HG03521 (cell line): ENCODE results near the gene AGAP5.

Source experiments
- ATAC-seq: cut with Tn5 transposase; IDR thresholded peaks from one replicate; pipeline ENCODE4 v1.9.1; 2021; ENCODE audit warnings: mild to moderate bottlenecking, moderate library complexity; ENCODE audit not compliant: unreplicated experiment

Gene AGAP5

GRCh38 chr10:73629165-73629564, 68.7 kb downstream of the AGAP5 start:
- ATAC-seq, result no peak

- ATAC-seq, result no peak
Observed at GRCh38 chr10:73628405-73628804, 69.5 kb downstream of the AGAP5 start.

DNA sequence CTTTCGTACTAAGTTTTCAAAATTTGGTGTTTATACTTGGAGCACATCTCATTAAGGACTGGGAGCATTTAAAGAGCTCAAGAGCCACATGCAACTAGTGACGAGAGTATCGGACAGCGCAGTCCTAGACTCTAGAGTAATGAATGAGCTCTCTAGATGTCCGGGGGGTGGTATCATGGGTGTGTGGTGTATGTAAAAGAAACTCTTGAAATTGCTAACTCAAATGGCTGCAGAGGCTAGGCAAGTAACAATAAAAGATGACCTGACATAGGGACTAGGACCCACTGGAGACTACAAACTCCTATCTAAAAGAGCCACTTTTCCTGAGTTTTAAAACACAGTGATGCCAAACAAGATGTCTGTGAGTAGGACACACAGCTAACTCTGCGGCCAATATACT, 70.6 kb downstream of the AGAP5 start:
- ATAC-seq, result no peak

DNA sequence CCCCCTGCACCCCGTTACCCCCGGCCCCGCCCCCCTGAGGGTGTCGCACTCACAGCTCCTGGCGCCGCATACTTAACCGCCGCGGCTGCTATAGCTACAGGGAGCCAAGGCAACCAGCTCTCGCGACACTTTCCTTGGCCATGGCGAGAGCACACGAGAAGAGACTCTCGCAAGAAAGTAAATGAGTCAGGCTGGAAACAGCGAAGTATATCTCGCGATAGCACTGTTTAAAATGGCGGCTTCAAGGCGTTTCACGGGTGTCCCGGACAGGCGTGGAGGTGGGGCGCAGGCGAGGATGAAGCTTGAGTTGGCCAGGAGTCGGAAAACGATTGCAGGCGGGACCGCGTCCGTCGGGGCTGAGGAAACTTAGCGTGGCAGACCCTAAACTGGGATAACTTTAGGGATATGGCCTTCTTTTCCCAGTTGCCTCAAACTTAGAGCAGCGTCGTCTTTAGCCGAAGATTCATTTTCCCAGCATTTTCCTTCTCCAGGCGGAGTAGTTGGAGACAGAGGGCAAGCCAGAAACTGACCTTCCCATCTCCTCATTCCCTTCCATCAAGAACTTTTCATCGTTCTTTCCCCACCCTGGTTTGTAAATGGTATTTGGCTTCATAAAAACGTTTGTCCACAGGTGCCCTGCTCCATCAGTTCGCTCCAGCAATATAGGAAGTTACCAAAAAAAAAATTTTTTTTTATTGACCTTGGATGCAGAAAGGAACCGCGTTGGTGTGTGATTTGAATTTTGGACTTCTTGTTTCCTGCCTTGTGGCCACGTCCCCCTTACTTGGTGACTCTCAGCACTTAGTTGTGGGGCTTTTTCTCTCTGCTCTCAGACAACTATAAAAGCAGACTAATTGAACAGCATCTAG, 71.8 kb downstream of the AGAP5 start:
- ATAC-seq, result peak; percentile 98

DNA sequence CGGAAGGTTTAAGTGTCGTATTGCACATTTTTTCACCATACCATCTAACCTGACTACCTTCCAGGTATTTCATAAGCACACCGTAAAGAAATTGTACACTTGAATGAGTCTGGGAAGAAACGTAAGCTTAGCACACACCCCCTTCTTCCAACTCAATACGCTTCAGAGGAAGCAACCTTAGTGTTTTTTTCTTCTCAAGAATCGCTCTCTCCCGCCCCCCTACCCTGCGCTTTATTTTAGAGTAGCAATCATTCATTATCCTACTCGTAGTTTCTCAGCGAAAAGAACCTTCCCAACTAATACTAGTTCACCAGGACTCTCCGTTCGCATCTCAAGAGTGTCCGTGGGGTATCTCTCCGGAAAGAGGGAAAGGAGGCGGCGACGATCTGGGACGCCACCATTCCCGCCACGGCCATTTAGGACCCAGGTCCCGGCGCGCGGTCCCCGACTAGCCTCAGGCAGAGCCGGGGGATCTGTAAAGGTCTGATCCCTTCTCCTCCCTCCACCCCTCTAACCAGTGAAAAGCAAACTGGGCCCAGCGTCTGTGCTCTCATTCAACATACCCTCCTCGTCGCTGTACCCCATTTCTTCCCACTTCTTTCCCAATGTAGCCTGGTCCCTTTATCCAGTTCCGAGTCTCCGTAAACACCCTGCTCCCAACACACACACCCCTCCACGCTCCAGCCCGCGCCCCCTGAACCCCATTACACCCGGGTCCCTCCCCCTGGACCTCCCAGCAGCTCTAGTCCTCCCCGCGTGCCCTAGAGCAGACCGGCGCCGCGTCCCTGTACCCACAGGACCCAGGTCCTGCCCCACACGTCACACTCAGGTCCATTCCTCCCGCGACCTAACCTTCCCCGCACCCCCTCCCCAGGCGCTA, 72.7 kb downstream of the AGAP5 start:
- peak; percentile 46 for ATAC-seq
